Heart right ventricle (tissue), 16 donors: ENCODE measurements around the gene MAB21L4. TPM values are rescaled to one million over a fixed set of nuclear protein-coding genes. Genes with fewer than 3 reads are reported as not detected.

Experiments used
- ATAC-seq, 8 donors: fragments of 200-7000 bp; cut with Tn5 transposase; one replicate each; pipeline ENCODE4 v1.9.1; 2020; ENCODE audit warnings: mild to moderate bottlenecking in 8 of 8, moderate library complexity in 8 of 8, moderate number of reproducible peaks in 1 of 8
- DNase-seq, 2 donors: peaks; one replicate each; pipeline ENCODE4 v3.0.0-alpha.2; 2020
- H3K27ac ChIP-seq, 10 donors: fragments of 200-600 bp; sonication (generic) in 2 of 10; one replicate each; pipeline versions ENCODE4 v1.5.0 to v1.8.0; 2020 to 2022; ENCODE audit warnings: mild to moderate bottlenecking in 3 of 10
- H3K27me3 ChIP-seq, 7 donors: fragments of 200-600 bp; one replicate each; pipeline ENCODE4 v1.8.0; 2021 to 2022; ENCODE audit warnings: mild to moderate bottlenecking in 2 of 7
- H3K36me3 ChIP-seq, 9 donors: fragments of 200-600 bp; sonication (generic) in 1 of 9; one replicate each; pipeline versions ENCODE4 v1.5.0 to v1.8.0; 2020 to 2022; ENCODE audit warnings: mild to moderate bottlenecking in 2 of 9
- H3K4me1 ChIP-seq, 9 donors: fragments of 200-600 bp; sonication (generic) in 1 of 9; one replicate each; pipeline versions ENCODE4 v1.5.0 to v1.8.0; 2020 to 2022; ENCODE audit warnings: mild to moderate bottlenecking in 4 of 9
- H3K4me3 ChIP-seq, 10 donors: fragments of 200-600 bp; sonication (generic) in 2 of 10; one replicate each; pipeline versions ENCODE4 v1.5.0 to v1.8.0; 2020 to 2022; ENCODE audit warnings: mild to moderate bottlenecking in 7 of 10, moderate library complexity in 2 of 10
- H3K9me3 ChIP-seq, 11 donors: fragments of 200-600 bp in 10 of 11; sonication (generic) in 2 of 11; one replicate each; pipeline versions ENCODE4 v1.5.0 to v1.8.0; 2013 to 2022; ENCODE audit warnings: mild to moderate bottlenecking in 2 of 11, control low read depth in 1 of 11, moderate library complexity in 1 of 11
- WGBS, 2 donors: extraction: QIAGEN DNeasy Blood & Tissue Kit; methylation state at CpG; one replicate each; pipeline ENCODE4 v1.1.7; 2013; ENCODE audit warnings: inconsistent platforms in 1 of 2; 5-methylcytosine and 5-hydroxymethylcytosine counted together
- intact Hi-C, 10 donors: fragments of 100-400 bp; cut with DNase I; formaldehyde crosslinking; loops; one replicate each; pipeline versions ENCODE4 v1.11.1 to v1.14.2; 2022
- polyA plus RNA-seq, 2 donors: library from polyadenylated mRNA; stranded (reverse); fragments of 200-250 nt; gene quantifications; one replicate each; pipeline ENCODE4 v1.2.3, GENCODE V29; 2013
- total RNA-seq, 10 donors: library from RNA; stranded (reverse); fragmentation: NEBNext Ultra II Directional in 3 of 10; extraction: Animal tissue kit (Norgen Biotek cat#: 25700) in 3 of 10; gene quantifications; one replicate each; pipeline versions ENCODE4 v1.2.1 to v1.2.4, GENCODE V29; 2021 to 2023
- TF ChIP-seq, protein P1 (sequence below), 9 donors: fragments of 200-600 bp; sonication (generic) in 2 of 9; IDR thresholded peaks; one replicate each; pipeline versions ENCODE4 v1.5.0 to v1.8.0; 2021 to 2022; ENCODE audit warnings: antibody characterized with exemption in 9 of 9, mild to moderate bottlenecking in 5 of 9, moderate library complexity in 1 of 9
- donor health status: Arrhythmogenic right ventricular cardiomyopathy.
- donor health status: ischemic (EF 13 %, LVEDD 7.1; RV severe dilation, severe dysfunction).
- donor health status: healthy with polysubstance abuse.
- donor health status: DM: no; HTN: yes; CAD: no.
- donor health status: DM: no; HTN: no; CAD: no.
- donor health status: ischemic (EF 25% LVEDD 6.9; RV normal size, moderate dysfunction).
- donor health status: ischemic (EF 25% LVEDD 5.7; RV mildly dilated, moderate dysfunction).
- donor health status: healthy.
- donor health status: DM: yes; HTN: yes; CAD: no.
- donor health status: Ischemic cardiomyopathy.
- donor health status: ischemic (EF 35%, LVEDD 5.7; RV mildly dilated, moderate dysfunction).
- donor health status: nonischemic (EF 11% LVEDD 7.7; RV severe dilation, severe dysfunction).
- donor health status: DM: yes; HTN: yes; CAD: no.
- donor health status: PGD.
- donor health status: ischemic (EF 29% LVEDD 5.4; RV normal size, mild dysfunction).
- donor health status: nonischemic (EF 23%, LVEDD 6.1; RV moderate dilation, normal function).

MAB21L4 gene
- total and polyA plus RNA-seq, 12 donors, result 0.06 to 0.32 (median 0.29) TPM; not detected in 9

DNA sequence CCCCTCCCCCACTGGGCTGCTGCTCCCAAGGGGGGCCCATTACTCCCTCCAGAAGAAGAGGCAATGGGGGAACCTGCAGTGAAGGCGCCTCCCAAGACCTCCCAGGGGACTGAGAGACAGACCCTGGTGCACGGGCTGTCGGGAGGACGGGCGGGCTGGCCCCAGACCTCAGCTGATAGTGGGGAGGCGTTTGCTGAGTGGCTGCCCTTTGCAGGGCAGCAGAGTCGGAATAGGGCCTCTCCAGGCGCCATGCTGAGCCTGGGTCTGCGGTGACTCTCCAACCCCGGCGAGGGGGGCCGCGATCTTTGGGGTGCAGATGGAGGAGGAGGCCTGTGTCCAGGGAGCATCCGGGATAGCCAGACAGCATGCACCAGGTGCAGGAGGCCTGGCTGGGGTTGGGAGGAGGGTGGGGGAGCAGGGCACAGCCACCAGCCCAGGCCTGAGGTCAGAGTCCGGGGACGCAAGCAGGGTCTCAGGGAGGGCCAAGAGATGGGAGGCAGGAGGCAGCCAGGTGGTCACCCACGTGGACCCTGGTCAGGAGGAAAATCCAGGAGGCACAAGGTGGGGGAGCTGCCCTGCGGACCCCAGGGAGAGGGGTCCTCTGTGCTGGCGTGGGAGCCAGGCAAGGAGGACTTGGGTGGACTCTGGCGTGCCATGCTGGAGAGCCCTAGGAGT, 21.2 kb upstream of the MAB21L4 start:
- peaks cover 0 to 40% (median 23%) of the 10 kb centered on the region in 7 donors for H3K27me3 ChIP-seq
- ATAC-seq, result no peak
- 78 to 84% methylated on average over 20 of the region's 20 CpGs for WGBS, 2 donors
- H3K27ac ChIP-seq, result peak overlapping the region in 1 of 10 donors; percentile 15
- H3K9me3 ChIP-seq, result no peaks in the 10 kb centered on the region
- peaks cover 20 to 51% (median 34%) of the 10 kb centered on the region in 9 donors for H3K4me1 ChIP-seq
- no peak overlapping the region for H3K4me3 ChIP-seq
- intact Hi-C loops, result loop anchor here in 2 of 10 donors (5.0 to 10.0 kb wide), 2 partner anchors 78 to 80 kb away; partner anchors contain the start of gene SNED1 (in 2 of the 2)
- peak in 1 of 2 donors; percentile 16 for DNase-seq
- no peaks in the 10 kb centered on the region for H3K36me3 ChIP-seq
- TF ChIP-seq, protein P1, sequence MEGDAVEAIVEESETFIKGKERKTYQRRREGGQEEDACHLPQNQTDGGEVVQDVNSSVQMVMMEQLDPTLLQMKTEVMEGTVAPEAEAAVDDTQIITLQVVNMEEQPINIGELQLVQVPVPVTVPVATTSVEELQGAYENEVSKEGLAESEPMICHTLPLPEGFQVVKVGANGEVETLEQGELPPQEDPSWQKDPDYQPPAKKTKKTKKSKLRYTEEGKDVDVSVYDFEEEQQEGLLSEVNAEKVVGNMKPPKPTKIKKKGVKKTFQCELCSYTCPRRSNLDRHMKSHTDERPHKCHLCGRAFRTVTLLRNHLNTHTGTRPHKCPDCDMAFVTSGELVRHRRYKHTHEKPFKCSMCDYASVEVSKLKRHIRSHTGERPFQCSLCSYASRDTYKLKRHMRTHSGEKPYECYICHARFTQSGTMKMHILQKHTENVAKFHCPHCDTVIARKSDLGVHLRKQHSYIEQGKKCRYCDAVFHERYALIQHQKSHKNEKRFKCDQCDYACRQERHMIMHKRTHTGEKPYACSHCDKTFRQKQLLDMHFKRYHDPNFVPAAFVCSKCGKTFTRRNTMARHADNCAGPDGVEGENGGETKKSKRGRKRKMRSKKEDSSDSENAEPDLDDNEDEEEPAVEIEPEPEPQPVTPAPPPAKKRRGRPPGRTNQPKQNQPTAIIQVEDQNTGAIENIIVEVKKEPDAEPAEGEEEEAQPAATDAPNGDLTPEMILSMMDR (IDR thresholded peaks at IDR 0.05), result no peak

- TF ChIP-seq, protein P1 (IDR thresholded peaks at IDR 0.05), result no peak
- intact Hi-C loops, result loop anchor here in 2 of 10 donors (5.0 to 10.0 kb wide), 2 partner anchors 78 to 81 kb away; partner anchors contain the start of gene SNED1 (in 2 of the 2)
- H3K36me3 ChIP-seq, result no peaks in the 10 kb centered on the region
- H3K4me3 ChIP-seq, result peak overlapping the region in 2 of 10 donors; percentile 19 to 28
- no peaks in the 10 kb centered on the region for H3K9me3 ChIP-seq
- WGBS, 2 donors, result 9 to 11% methylated on average over 24 of the region's 24 CpGs
- ATAC-seq (peak; percentile 29 to 73 (median 47)), DNase-seq (peak; percentile 54 to 76)
- H3K27me3 ChIP-seq, result peaks cover 0 to 40% (median 23%) of the 10 kb centered on the region in 7 donors
- peaks cover 20 to 51% (median 34%) of the 10 kb centered on the region in 9 donors for H3K4me1 ChIP-seq
- peak overlapping the region in 1 of 10 donors; percentile 15 for H3K27ac ChIP-seq
Observed at GRCh38 chr2:240916571-240917008, 20.6 kb upstream of the MAB21L4 start.

DNA sequence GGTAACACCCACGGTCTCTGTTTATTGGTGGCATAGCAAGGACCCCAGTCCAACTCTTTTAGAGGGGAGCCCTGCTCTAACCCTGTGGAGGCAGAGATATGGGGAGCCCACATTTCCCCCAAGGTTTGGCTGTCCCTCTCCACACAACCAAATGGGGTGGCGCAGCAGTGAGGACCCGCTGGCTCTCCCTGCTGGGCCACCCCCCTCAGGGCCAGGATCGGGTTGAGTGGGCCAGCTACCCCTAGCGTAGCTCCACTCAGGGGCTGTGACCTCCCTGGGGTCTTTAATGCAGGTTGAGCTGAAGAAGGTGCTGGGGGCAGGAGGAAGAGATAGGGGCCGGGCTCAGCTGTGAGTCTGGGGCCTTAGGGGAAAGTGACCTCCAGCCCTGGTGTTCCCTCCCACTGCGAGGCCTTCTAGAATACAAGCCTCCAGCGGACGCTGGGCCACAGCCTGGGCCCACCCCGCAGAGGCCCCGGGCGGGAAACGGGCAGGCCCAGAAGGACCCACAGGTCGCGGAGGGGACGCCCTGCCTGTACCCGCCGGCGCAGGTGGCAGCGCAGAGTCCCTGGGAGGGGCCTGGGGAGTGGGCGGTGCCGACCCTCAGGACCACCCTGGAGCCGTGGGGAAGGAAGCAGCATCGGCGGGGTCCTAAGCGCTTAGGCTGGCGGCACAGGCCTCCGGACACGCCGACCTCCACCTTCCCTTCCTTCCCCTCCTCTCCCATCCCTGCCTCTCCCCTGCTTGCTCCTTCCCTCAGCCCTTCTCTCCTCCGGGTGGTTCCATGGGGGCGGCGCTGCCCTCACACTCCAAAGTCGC, 19.8 kb upstream of the MAB21L4 start:
- Histone ChIP-seq H3K36me3 (no peaks in the 10 kb centered on the region), H3K27ac (peak overlapping the region in 1 of 10 donors; percentile 6), H3K4me1 (peaks cover 20 to 44% (median 34%) of the 10 kb centered on the region in 9 donors), H3K9me3 (no peaks in the 10 kb centered on the region), H3K4me3 (peak overlapping the region in 1 of 10 donors; percentile 8), H3K27me3 (peaks cover 0 to 40% (median 23%) of the 10 kb centered on the region in 7 donors)
- ATAC-seq, result no peak
- intact Hi-C loops, result loop anchor here in 2 of 10 donors (5.0 to 10.0 kb wide), 2 partner anchors 79 to 82 kb away; partner anchors contain the start of gene SNED1 (in 2 of the 2)
- TF ChIP-seq, protein P1 (IDR thresholded peaks at IDR 0.05), result no peak
- peak in 1 of 2 donors; percentile 14 for DNase-seq
- WGBS, 2 donors, result 32 to 36% methylated on average over 26 to 34 of the region's 34 CpGs
